K562 (cell line): ENCODE measurements around the gene NQO2. TPM values are rescaled to one million over a fixed set of nuclear protein-coding genes. Genes with fewer than 3 reads are reported as not detected.

Source experiments
- AFF1 ChIP-seq, 2 experiments: fragments of 450-650 bp; IDR thresholded peaks; 2 replicates each; pipeline ENCODE4 v1.6.1; 2018; ENCODE audit warnings: mild to moderate bottlenecking in 2 of 2, low read depth in 1 of 2; ENCODE audit not compliant: partially characterized antibody in 2 of 2
- ATF2 ChIP-seq: sonication (generic); formaldehyde crosslinking; IDR thresholded peaks from 2 replicates; pipeline ENCODE4 v1.8.1; 2022; ENCODE audit warnings: missing genetic modification reagents
- CTBP1 ChIP-seq: fragments of 450-650 bp; IDR thresholded peaks from 2 replicates; pipeline ENCODE4 v1.6.1; 2016; ENCODE audit warnings: borderline replicate concordance
- FOXP4 ChIP-seq: sonication (generic); formaldehyde crosslinking; IDR thresholded peaks from 2 replicates; pipeline ENCODE4 v1.8.0; 2022; ENCODE audit warnings: mild to moderate bottlenecking, missing genetic modification reagents, borderline replicate concordance
- HINFP ChIP-seq: fragments of 450-650 bp; conservative IDR thresholded peaks from 2 replicates; pipeline ENCODE4 v1.6.1; 2016; ENCODE audit warnings: missing genetic modification characterization, low read depth, mild to moderate bottlenecking, control low read depth, missing compliant biosample characterization
- HMGXB4 ChIP-seq: sonication (generic); formaldehyde crosslinking; IDR thresholded peaks from 2 replicates; pipeline ENCODE4 v1.8.1; 2023; ENCODE audit warnings: mild to moderate bottlenecking, missing genetic modification reagents
- HSF4 ChIP-seq: fragments of 250-450 bp; sonication (Bioruptor Pico); IDR thresholded peaks from 2 replicates; pipeline ENCODE4 v2.1.2; 2022; ENCODE audit warnings: mild to moderate bottlenecking, moderate library complexity, borderline replicate concordance
- ILF3 ChIP-seq: fragments of 450-650 bp; IDR thresholded peaks from 2 replicates; pipeline ENCODE4 v1.6.1; 2018; ENCODE audit warnings: antibody characterized with exemption, mild to moderate bottlenecking, moderate library complexity, borderline replicate concordance
- KAT7 ChIP-seq: sonication (generic); formaldehyde crosslinking; IDR thresholded peaks from 2 replicates; pipeline ENCODE4 v1.8.0; 2022; ENCODE audit warnings: missing genetic modification reagents, mild to moderate bottlenecking, borderline replicate concordance
- NFATC3 ChIP-seq: fragments of 450-650 bp; IDR thresholded peaks from 2 replicates; pipeline ENCODE4 v1.6.1; 2017; ENCODE audit warnings: mild to moderate bottlenecking
- PCBP1 ChIP-seq: fragments of 200-400 bp; formaldehyde crosslinking; IDR thresholded peaks from 2 replicates; pipeline ENCODE4 v1.6.1; 2018; ENCODE audit warnings: mild to moderate bottlenecking, low read depth, low read length; ENCODE audit not compliant: poor library complexity, severe bottlenecking
- PTRF ChIP-seq: fragments of 450-650 bp; IDR thresholded peaks from 2 replicates; pipeline ENCODE4 v1.6.1; 2016; ENCODE audit warnings: mild to moderate bottlenecking, missing genetic modification characterization, missing compliant biosample characterization
- ZNF696 ChIP-seq: fragments of 250-450 bp; sonication (Bioruptor Pico); conservative IDR thresholded peaks from 2 replicates; pipeline ENCODE4 v1.4.0; 2020; ENCODE audit warnings: mild to moderate bottlenecking, moderate library complexity
- ZNF780A ChIP-seq: fragments of 250-450 bp; sonication (Bioruptor Pico); IDR thresholded peaks from 2 replicates; pipeline ENCODE4 v1.5.0; 2021; ENCODE audit warnings: mild to moderate bottlenecking
- polyA plus RNA-seq, 8 experiments: library from polyadenylated mRNA; depleted of rRNA in 4 of 8; stranded (reverse) in 5 of 8; unstranded in 3 of 8; fragments of >200 nt; fragmentation: Nextera tagmentation in 2 of 8; fragmentation: Illumina TruSeq in 1 of 8; extraction: Ambion mirVana in 2 of 8; extraction: Trizol in 1 of 8; gene quantifications; 2 replicates each; pipeline versions ENCODE4 v1.2.1 to v1.2.3, GENCODE V29; 2011 to 2014; ENCODE audit warnings: inconsistent platforms in 1 of 8, missing spikeins in 1 of 8
- total RNA-seq, 7 experiments: library from RNA; depleted of rRNA in 6 of 7; stranded (reverse); fragments of >200 nt in 6 of 7; fragmentation: Illumina TruSeq in 2 of 7; extraction: Trizol in 2 of 7; gene quantifications; 2 replicates each; pipeline versions ENCODE4 v1.2.1 to v1.2.3, GENCODE V29; 2011 to 2021; ENCODE audit warnings: low replicate concordance in 1 of 7

NQO2 gene
- total and polyA plus RNA-seq, 9 of the 15 experiments (the other 6 are each of a cell fraction or from before 2014, with no cell fraction given) = 54.6 to 214 (median 116) TPM

GRCh38 chr6:3068329-3069214 is 68.9 kb downstream of the NQO2 start, which contains the start of gene RIPK1 (continued):
- TF ChIP-seq AFF1 (IDR thresholded peaks at IDR 0.05; ENCODE audit: low read depth in 1 of 2, partially characterized antibody in 2 of 2) (peak in 1 of 2 experiments; percentile 67), ZNF696 (CRISPR knock-in tag) (no peak; the same call in 1 of the 2 replicates), HMGXB4 (CRISPR knock-in tag) (peak; percentile 79; the same call in 1 of the 2 replicates), FOXP4 (CRISPR knock-in tag) (peak; percentile 21; the same call in 1 of the 2 replicates), ATF2 (peak; percentile 25; the same call in 1 of the 2 replicates), HINFP (tag) (peak; percentile 62; the same call in 1 of the 2 replicates), ILF3 (peak; percentile 95), ZNF780A (CRISPR knock-in tag) (no peak), KAT7 (peak; percentile 97; the same call in 1 of the 2 replicates), HSF4 (CRISPR knock-in tag) (no peak), NFATC3 (no peak), PTRF (tag) (no peak), PCBP1 (peak; percentile 87), CTBP1 (peak; percentile 99)
